ENCODE data around the gene XRN1.
"Not testable (repeated sequence)": the region's sequence is repeated elsewhere in the genome, so short reads cannot be mapped to it uniquely, and the experiment has no call there.

XRN1 gene

GRCh38 chr3:142450189-142450588, 2.4 kb upstream of the XRN1 start:
- no peak overlapping the region for H3K4me3 ChIP-seq (ENCODE audit: control insufficient read depth, low read depth, low read length)
- no peak for DNase-seq (ENCODE audit: low read depth)
- TF ChIP-seq CTCF (IDR thresholded peaks at IDR 0.05; ENCODE audit: control insufficient read depth, insufficient read depth, low read depth, low read length, missing control alignments), result no peak

- H3K4me3 ChIP-seq (ENCODE audit: control insufficient read depth, low read depth, low read length), result peak overlapping the region; percentile 91
- TF ChIP-seq CTCF (IDR thresholded peaks at IDR 0.05; ENCODE audit: control insufficient read depth, insufficient read depth, low read depth, low read length, missing control alignments), result no peak
These were observed 461 bp downstream of the XRN1 start for GRCh38 chr3:142447301-142447851.

GRCh38 chr3:142445816-142446254, 2.0 kb downstream of the XRN1 start:
- peak; percentile 23 for DNase-seq (ENCODE audit: low read depth)
- peak overlapping the region; percentile 22 for H3K4me3 ChIP-seq (ENCODE audit: control insufficient read depth, low read depth, low read length)
- no peak for TF ChIP-seq CTCF (IDR thresholded peaks at IDR 0.05; ENCODE audit: control insufficient read depth, insufficient read depth, low read depth, low read length, missing control alignments)

More at GRCh38 chr3:142447301-142447851, 461 bp downstream of the XRN1 start:
- DNase-seq (ENCODE audit: low read depth), result no peak

- H3K4me3 ChIP-seq (ENCODE audit: control insufficient read depth, low read depth, low read length), result no peak overlapping the region
- TF ChIP-seq CTCF (IDR thresholded peaks at IDR 0.05; ENCODE audit: control insufficient read depth, insufficient read depth, low read depth, low read length, missing control alignments), result no peak
- DNase-seq (ENCODE audit: low read depth), result no peak
These were observed 3.5 kb downstream of the XRN1 start for GRCh38 chr3:142444343-142444742.

- H3K4me3 ChIP-seq (ENCODE audit: control insufficient read depth, low read depth, low read length); DNase-seq (ENCODE audit: low read depth): not testable (repeated sequence)
These were observed 4.8 kb downstream of the XRN1 start for GRCh38 chr3:142443060-142443459.

- DNase-seq (ENCODE audit: low read depth); H3K4me3 ChIP-seq (ENCODE audit: control insufficient read depth, low read depth, low read length): not testable (repeated sequence)
These were observed 8.2 kb downstream of the XRN1 start for GRCh38 chr3:142439499-142440220.

- not testable (repeated sequence) for DNase-seq (ENCODE audit: low read depth); H3K4me3 ChIP-seq (ENCODE audit: control insufficient read depth, low read depth, low read length)
These were observed 9.7 kb downstream of the XRN1 start for GRCh38 chr3:142438096-142438495.

- TF ChIP-seq CTCF (IDR thresholded peaks at IDR 0.05; ENCODE audit: control insufficient read depth, insufficient read depth, low read depth, low read length, missing control alignments), result no peak
These were observed 10.8 kb downstream of the XRN1 start for GRCh38 chr3:142436951-142437585.

More at GRCh38 chr3:142436951-142437585, 10.8 kb downstream of the XRN1 start:
- no peak for DNase-seq (ENCODE audit: low read depth)
- no peak overlapping the region for H3K4me3 ChIP-seq (ENCODE audit: control insufficient read depth, low read depth, low read length)
